IPS-NIHi11 (cell line): ENCODE measurements around the gene ETFB.

Experiments used
- DNase-seq: peaks from one replicate; pipeline ENCODE4 v3.0.0; 2012; ENCODE audit warnings: mixed read lengths, low spot score

ETFB gene

DNA sequence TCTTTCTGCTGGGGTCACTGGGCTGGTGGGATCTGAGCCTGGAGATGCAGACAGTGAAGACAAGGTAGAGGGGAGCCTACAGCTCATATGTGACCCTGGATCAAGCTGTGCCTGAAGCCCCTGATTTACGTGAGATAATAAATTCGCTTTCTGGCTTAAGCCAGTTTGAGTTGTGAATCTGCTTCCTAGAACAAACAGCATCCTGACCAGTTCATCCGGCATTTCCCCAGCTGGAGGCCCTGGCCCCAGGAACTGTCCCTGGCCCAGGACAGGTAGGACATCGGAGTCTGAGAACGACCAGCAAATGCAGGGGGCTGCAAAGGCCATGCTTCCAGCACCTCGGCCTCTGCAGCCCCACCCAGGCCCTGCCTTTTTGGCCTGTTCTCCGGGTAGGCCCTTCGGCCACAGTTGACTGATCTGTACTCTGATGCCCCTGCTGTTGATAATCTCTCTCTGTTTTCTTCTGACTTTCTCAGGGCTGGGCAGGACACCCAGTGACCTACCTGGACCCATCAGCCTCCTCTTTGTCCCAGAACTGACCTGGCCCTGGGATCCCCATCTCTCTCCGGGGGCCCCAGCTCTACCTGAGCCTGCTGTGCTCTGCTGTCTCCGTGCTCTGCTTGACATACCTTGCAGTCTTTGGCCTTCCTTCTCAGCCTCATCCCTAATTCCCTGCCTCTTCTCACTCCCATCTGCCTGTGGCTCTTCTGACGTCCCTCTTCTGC, 14.8 kb downstream of the ETFB start:
- no peak for DNase-seq

GRCh38 chr19:51347209-51347928, 18.8 kb downstream of the ETFB start:
- no peak for DNase-seq

DNA sequence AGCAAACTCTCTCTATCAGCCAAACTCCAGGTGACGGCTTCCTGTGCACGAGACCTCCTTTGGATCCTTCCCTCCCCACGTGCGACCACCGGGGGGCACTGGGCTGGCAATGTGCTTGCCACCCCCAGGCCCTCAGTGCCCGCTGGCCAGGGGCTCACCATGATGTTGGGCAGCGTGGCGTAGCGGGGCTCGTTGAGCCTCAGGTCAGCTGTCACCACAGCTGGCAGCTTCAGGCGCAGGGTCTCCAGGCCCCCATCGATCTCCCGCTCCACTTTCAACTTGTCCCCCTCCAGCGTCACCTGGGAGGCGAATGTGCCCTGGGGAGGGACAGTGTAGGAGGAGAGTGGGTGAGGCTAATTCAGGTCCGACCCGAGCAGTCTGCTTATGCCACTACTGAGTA, 19.4 kb downstream of the ETFB start:
- DNase-seq, result no peak

- no peak for DNase-seq
Measured at GRCh38 chr19:51345076-51345620, 21.0 kb downstream of the ETFB start.

GRCh38 chr19:51342631-51343569, 23.3 kb downstream of the ETFB start:
- DNase-seq, result no peak

DNA sequence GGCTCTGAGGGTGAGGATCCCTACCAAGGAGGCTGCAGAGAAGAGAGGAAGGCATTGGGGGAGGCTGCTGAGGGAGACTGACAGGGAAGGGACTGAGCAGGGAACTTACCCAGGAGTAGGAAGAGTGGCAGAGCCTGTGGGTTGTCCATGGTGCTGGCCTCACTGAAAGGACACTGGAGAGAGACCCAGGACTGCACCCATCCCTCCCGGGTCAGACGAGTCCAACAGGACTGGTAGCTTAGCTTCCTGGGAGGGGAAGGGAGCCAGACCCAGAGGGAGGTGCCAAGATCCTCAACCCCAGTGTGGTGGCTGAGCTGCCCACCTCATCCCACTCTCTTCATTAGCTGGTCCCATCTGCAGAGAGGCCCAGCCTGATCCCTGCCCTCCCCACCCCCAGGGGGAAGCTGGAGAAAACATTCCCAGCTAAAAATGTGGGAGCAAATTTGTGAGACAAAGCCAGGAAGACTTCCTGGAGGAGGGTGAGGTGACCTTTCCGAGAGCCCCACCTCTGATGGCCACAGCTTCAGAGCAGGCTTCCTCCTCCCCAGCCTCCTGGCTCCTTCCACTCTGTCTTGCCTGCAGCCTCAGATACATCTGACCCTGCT, 24.1 kb downstream of the ETFB start, which contains the start of gene VSIG10L:
TSS of gene VSIG10L (minus strand) at position 164 of the 605 bp plus-strand sequence. CDS start at position 149, 15 bp downstream.
- DNase-seq, result no peak

GRCh38 chr19:51341066-51341465, 25.1 kb downstream of the ETFB start:
- DNase-seq, result no peak

DNA sequence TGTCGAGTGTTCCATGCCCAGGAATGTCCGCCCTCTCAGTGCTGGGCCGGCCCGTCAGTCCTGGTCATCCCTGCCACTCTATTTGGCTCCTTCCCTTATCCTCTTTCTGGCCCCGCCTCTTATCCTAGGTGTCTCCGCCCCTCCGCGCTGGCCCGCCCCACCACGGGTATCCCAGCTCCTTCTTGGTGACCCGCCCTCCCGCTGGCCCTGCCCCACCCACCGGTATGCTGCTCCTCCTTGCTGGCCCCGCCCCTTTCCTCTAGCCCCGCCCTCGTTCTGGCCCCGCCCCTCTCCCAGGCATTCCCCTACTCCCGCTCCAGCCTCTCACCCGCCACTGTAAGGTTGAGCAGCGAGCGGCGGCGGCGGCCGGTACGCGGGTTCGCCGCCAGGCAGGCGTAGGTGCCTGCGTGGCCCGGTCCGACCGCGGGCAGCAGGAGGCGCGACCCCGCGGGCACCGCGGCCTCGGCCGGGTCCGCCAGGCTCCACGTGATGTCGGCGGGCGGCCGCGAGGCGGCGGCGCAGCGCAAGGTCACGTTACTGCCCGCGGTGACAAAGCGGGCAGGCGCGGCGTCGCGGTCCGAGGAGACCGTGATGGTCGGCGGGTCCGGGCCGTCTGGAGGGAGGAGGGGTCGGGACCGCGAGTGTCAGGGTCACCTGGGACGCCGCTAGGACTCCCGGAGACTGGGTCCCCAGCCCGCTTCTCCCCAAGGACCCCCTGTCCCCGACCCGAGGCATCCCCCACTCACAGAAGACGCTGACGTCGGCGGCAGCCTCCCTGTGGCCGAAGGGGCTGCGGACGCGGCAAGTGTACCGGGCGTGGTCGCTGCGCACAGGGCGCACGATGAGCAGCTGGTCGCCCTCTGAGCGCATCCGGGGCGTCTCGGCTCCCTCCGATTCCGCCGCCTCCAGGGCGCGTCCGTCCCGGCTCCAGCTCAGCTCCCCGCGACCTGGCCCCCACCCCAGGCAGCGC, 26.2 kb downstream of the ETFB start:
- peak; percentile 94 for DNase-seq

- peak; percentile 63 for DNase-seq
Measured at GRCh38 chr19:51339313-51339686, 26.9 kb downstream of the ETFB start.

GRCh38 chr19:51338563-51339312, 27.4 kb downstream of the ETFB start:
- DNase-seq, result peak; percentile 94

DNA sequence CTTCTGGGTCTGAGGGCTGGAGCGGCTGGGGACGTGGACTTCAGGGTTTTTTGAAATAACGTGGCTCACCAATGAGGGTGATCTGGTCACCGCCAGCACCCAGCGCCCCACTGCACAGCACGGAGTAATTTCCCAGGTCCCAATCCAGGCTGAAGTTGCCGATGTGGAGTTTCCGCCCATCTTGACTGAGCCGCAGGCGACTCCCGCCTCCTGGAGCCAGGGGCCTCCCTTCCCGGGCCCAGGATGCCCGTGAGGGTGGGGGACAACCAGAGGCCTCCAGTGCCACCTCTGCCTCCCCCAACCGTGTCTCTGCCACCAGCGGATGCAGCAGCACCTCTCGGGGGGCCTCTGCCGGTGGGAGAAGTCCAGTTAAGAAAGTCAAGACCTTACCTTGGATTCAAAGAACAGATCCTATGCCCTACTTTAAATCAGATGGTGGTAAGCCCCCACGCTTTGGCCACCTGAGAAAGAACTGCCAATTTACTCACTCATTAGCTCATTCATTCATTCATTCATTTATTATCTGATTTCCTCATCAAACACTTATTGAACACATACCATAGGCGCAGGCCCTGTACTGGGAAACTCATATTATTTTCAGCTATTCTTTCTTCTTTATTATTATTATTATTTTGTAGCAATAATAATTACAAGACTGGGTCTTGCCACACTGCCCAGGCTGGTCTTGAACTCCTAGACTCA, 28.2 kb downstream of the ETFB start:
- DNase-seq, result no peak

GRCh38 chr19:51337141-51337860, 28.9 kb downstream of the ETFB start:
- DNase-seq, result no peak

- DNase-seq, result peak; percentile 70
Measured at GRCh38 chr19:51333836-51334460, 32.2 kb downstream of the ETFB start.

GRCh38 chr19:51331716-51332115, 34.5 kb downstream of the ETFB start:
- no peak for DNase-seq

DNA sequence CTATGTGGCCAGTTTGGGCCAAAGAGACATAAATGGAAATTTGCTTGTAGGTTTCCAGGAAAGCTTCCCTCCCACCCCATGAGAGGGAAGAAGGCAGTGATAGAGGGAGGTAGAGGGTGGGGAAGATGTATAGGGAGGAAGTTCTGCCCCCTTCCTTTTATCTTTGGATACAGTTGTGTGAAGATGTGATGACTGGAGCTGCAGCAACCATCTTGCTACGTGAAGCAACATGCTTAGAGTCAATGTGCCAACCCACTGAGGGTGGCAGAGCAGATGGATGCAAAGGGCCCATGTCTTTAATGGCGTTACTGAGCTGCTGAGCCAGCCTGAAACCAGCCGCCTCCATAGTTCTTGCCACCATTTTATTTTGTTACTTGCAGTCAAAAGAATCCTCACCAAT, 35.0 kb downstream of the ETFB start:
- no peak for DNase-seq

GRCh38 chr19:51330366-51330765, 35.8 kb downstream of the ETFB start:
- no peak for DNase-seq

GRCh38 chr19:51329411-51329810, 36.8 kb downstream of the ETFB start:
- no peak for DNase-seq
